HepG2 (cell line): ENCODE results near the gene PKP3. TPM values are rescaled to one million over a fixed set of nuclear protein-coding genes. Genes with fewer than 3 reads are reported as not detected.

ENCODE experiments used
- ATF1 ChIP-seq: IDR thresholded peaks from 2 replicates; pipeline ENCODE4 v1.6.1; 2016; ENCODE audit warnings: mild to moderate bottlenecking, control low read depth
- DDIT3 ChIP-seq: sonication (generic); formaldehyde crosslinking; IDR thresholded peaks from 2 replicates; pipeline ENCODE4 v1.4.0; 2020; ENCODE audit warnings: mild to moderate bottlenecking, missing genetic modification reagents
- ISL2 ChIP-seq: sonication (generic); formaldehyde crosslinking; IDR thresholded peaks from 2 replicates; pipeline ENCODE4 v1.5.0; 2020; ENCODE audit warnings: missing genetic modification reagents
- MIER2 ChIP-seq: IDR thresholded peaks from 2 replicates; pipeline ENCODE4 v1.6.1; 2016; ENCODE audit warnings: missing biosample characterization, missing genetic modification reagents
- MIER3 ChIP-seq: IDR thresholded peaks from 2 replicates; pipeline ENCODE4 v1.6.1; 2016; ENCODE audit warnings: missing compliant biosample characterization, borderline replicate concordance
- NFIC ChIP-seq: IDR thresholded peaks from 2 replicates; pipeline ENCODE4 v1.6.1; 2012; ENCODE audit warnings: mild to moderate bottlenecking, low read length, inconsistent platforms
- NRL ChIP-seq: sonication (generic); formaldehyde crosslinking; IDR thresholded peaks from 2 replicates; pipeline ENCODE4 v1.5.0; 2020; ENCODE audit warnings: missing genetic modification reagents, mild to moderate bottlenecking, moderate library complexity, borderline replicate concordance
- SNRNP70 ChIP-seq: fragments of 200-400 bp; formaldehyde crosslinking; IDR thresholded peaks from 2 replicates; pipeline ENCODE4 v1.6.1; 2017; ENCODE audit warnings: mild to moderate bottlenecking, low read depth, low read length, moderate library complexity
- TFDP2 ChIP-seq: sonication (generic); formaldehyde crosslinking; IDR thresholded peaks from 2 replicates; pipeline ENCODE4 v1.4.0; 2020; ENCODE audit warnings: missing genetic modification reagents
- THAP7 ChIP-seq: sonication (generic); formaldehyde crosslinking; IDR thresholded peaks from 2 replicates; pipeline ENCODE4 v1.8.1; 2023; ENCODE audit warnings: mild to moderate bottlenecking, missing genetic modification reagents
- ZBTB40 ChIP-seq, 2 experiments: fragments of 450-650 bp in 1 of 2; sonication (generic) in 1 of 2; formaldehyde crosslinking in 1 of 2; IDR thresholded peaks; 2 replicates each; pipeline versions ENCODE4 v1.6.1 to v1.8.0; 2016 to 2022; ENCODE audit warnings: antibody characterized with exemption in 1 of 2, mild to moderate bottlenecking in 1 of 2, missing genetic modification reagents in 1 of 2
- ZFP1 ChIP-seq: IDR thresholded peaks from 2 replicates; pipeline ENCODE4 v1.6.1; 2016
- ZFP37 ChIP-seq: sonication (generic); formaldehyde crosslinking; IDR thresholded peaks from 2 replicates; pipeline ENCODE4 v1.4.0; 2020; ENCODE audit warnings: missing genetic modification reagents, borderline replicate concordance
- ZNF850 ChIP-seq: sonication (generic); formaldehyde crosslinking; conservative IDR thresholded peaks from 2 replicates; pipeline ENCODE4 v1.9.0; 2021; ENCODE audit warnings: mild to moderate bottlenecking, missing genetic modification reagents
- ZXDC ChIP-seq: sonication (generic); formaldehyde crosslinking; IDR thresholded peaks from 2 replicates; pipeline ENCODE4 v1.5.0; 2020; ENCODE audit warnings: mild to moderate bottlenecking, missing genetic modification reagents
- polyA plus RNA-seq, 8 experiments: library from polyadenylated mRNA; depleted of rRNA in 3 of 8; stranded (reverse) in 7 of 8; unstranded in 1 of 8; fragments of >200 nt; fragmentation: Illumina TruSeq in 4 of 8; extraction: Trizol in 4 of 8; gene quantifications; 2 replicates each; pipeline versions ENCODE4 v1.2.1 to v1.2.3, GENCODE V29; 2011 to 2016; ENCODE audit warnings: low read depth in 4 of 8, missing spikeins in 1 of 8, mixed read lengths in 1 of 8; ENCODE audit not compliant: insufficient read depth in 1 of 8
- total RNA-seq, 5 experiments: library from RNA; depleted of rRNA; stranded (reverse); fragments of >200 nt; fragmentation: Illumina TruSeq; extraction: Trizol; gene quantifications; 2 replicates each; pipeline ENCODE4 v1.2.3, GENCODE V29; 2016; ENCODE audit warnings: low read depth in 1 of 5

PKP3 gene
- total and polyA plus RNA-seq, 2 of the 13 experiments (the other 11 are each of a cell fraction or from before 2014, with no cell fraction given) = 18.0 to 28.7 TPM

GRCh38 chr11:394034-394857 is at the start of gene PKP3 (continued):
- TF ChIP-seq TFDP2 (no peak), ZNF850 (no peak), THAP7 (CRISPR knock-in tag) (no peak), NFIC (no peak), MIER3 (CRISPR knock-in tag) (no peak), MIER2 (CRISPR knock-in tag) (no peak), ZFP37 (no peak), ATF1 (CRISPR knock-in tag) (no peak), ZBTB40 (IDR thresholded peaks at IDR 0.05) (no peak), ZBTB40 (CRISPR knock-in tag; IDR thresholded peaks at IDR 0.05) (0 out of 2 replicates have a peak, but pooled peaks have one; percentile 48), ZXDC (no peak), NRL (CRISPR knock-in tag) (no peak), DDIT3 (CRISPR knock-in tag) (no peak), SNRNP70 (no peak), ISL2 (CRISPR knock-in tag) (no peak), ZFP1 (CRISPR knock-in tag) (no peak)
